H1 (cell line): ENCODE results near the gene GRIFIN. TPM values are rescaled to one million over a fixed set of nuclear protein-coding genes. Genes with fewer than 3 reads are reported as not detected.

Source experiments
- EGR1 ChIP-seq: IDR thresholded peaks from 2 replicates; pipeline ENCODE4 v1.6.1; 2011; ENCODE audit warnings: low read depth, low read length, borderline replicate concordance
- GABPA ChIP-seq: IDR thresholded peaks from 2 replicates; pipeline ENCODE4 v1.6.1; 2011; ENCODE audit warnings: mild to moderate bottlenecking, low read length, moderate library complexity, borderline replicate concordance; ENCODE audit not compliant: insufficient read depth
- JUND ChIP-seq: IDR thresholded peaks from 2 replicates; pipeline ENCODE4 v1.6.1; 2011; ENCODE audit warnings: mild to moderate bottlenecking, improper control_type of control experiment, low read length
- POLR2AphosphoS5 ChIP-seq: IDR thresholded peaks from 2 replicates; pipeline ENCODE4 v1.6.1; 2011; ENCODE audit warnings: low read depth, low read length
- RXRA ChIP-seq: IDR thresholded peaks from 2 replicates; pipeline ENCODE4 v1.6.1; 2011; ENCODE audit warnings: low read depth, mild to moderate bottlenecking, low read length, moderate library complexity; ENCODE audit not compliant: insufficient read depth
- TAF1 ChIP-seq: IDR thresholded peaks from 2 replicates; pipeline ENCODE4 v1.6.1; 2011; ENCODE audit warnings: mild to moderate bottlenecking, low read depth, low read length
- TEAD4 ChIP-seq: IDR thresholded peaks from 2 replicates; pipeline ENCODE4 v1.6.1; 2012; ENCODE audit warnings: low read depth, low read length, inconsistent platforms, mixed read lengths
- polyA plus RNA-seq, 7 experiments: library from polyadenylated mRNA; depleted of rRNA in 3 of 7; stranded (reverse) in 5 of 7; unstranded in 2 of 7; fragments of >200 nt in 5 of 7; fragments of 200-250 nt in 2 of 7; gene quantifications; 1 replicate in 5 of 7; 2 replicates in 1 of 7; 4 replicates in 1 of 7; pipeline versions ENCODE4 v1.2.1 to v1.2.3, GENCODE V29; 2011 to 2013; ENCODE audit warnings: missing spikeins in 2 of 7, mixed read lengths in 2 of 7
- total RNA-seq: library from RNA; stranded (reverse); fragmentation: NEBNext Ultra II Directional; extraction: Animal tissue kit (Norgen Biotek cat#: 25700); gene quantifications from 2 replicates; pipeline ENCODE4 v1.2.1, GENCODE V29; 2021
- TF ChIP-seq, protein P1 (sequence below): fragments of 300-600 bp; sonication (generic); IDR thresholded peaks from 2 replicates; pipeline ENCODE4 v1.7.1; 2012; ENCODE audit warnings: low read length, moderate library complexity, mild to moderate bottlenecking, inconsistent platforms; ENCODE audit not compliant: insufficient replicate concordance

GRIFIN gene
- total and polyA plus RNA-seq, 2 of the 8 experiments (the other 6 are each of a cell fraction or from before 2014, with no cell fraction given), result not detected

- TF ChIP-seq JUND (no peak), TAF1 (no peak), EGR1 (no peak), GABPA (no peak), POLR2AphosphoS5 (no peak), RXRA (no peak), TEAD4 (no peak)
- TF ChIP-seq, protein P1, sequence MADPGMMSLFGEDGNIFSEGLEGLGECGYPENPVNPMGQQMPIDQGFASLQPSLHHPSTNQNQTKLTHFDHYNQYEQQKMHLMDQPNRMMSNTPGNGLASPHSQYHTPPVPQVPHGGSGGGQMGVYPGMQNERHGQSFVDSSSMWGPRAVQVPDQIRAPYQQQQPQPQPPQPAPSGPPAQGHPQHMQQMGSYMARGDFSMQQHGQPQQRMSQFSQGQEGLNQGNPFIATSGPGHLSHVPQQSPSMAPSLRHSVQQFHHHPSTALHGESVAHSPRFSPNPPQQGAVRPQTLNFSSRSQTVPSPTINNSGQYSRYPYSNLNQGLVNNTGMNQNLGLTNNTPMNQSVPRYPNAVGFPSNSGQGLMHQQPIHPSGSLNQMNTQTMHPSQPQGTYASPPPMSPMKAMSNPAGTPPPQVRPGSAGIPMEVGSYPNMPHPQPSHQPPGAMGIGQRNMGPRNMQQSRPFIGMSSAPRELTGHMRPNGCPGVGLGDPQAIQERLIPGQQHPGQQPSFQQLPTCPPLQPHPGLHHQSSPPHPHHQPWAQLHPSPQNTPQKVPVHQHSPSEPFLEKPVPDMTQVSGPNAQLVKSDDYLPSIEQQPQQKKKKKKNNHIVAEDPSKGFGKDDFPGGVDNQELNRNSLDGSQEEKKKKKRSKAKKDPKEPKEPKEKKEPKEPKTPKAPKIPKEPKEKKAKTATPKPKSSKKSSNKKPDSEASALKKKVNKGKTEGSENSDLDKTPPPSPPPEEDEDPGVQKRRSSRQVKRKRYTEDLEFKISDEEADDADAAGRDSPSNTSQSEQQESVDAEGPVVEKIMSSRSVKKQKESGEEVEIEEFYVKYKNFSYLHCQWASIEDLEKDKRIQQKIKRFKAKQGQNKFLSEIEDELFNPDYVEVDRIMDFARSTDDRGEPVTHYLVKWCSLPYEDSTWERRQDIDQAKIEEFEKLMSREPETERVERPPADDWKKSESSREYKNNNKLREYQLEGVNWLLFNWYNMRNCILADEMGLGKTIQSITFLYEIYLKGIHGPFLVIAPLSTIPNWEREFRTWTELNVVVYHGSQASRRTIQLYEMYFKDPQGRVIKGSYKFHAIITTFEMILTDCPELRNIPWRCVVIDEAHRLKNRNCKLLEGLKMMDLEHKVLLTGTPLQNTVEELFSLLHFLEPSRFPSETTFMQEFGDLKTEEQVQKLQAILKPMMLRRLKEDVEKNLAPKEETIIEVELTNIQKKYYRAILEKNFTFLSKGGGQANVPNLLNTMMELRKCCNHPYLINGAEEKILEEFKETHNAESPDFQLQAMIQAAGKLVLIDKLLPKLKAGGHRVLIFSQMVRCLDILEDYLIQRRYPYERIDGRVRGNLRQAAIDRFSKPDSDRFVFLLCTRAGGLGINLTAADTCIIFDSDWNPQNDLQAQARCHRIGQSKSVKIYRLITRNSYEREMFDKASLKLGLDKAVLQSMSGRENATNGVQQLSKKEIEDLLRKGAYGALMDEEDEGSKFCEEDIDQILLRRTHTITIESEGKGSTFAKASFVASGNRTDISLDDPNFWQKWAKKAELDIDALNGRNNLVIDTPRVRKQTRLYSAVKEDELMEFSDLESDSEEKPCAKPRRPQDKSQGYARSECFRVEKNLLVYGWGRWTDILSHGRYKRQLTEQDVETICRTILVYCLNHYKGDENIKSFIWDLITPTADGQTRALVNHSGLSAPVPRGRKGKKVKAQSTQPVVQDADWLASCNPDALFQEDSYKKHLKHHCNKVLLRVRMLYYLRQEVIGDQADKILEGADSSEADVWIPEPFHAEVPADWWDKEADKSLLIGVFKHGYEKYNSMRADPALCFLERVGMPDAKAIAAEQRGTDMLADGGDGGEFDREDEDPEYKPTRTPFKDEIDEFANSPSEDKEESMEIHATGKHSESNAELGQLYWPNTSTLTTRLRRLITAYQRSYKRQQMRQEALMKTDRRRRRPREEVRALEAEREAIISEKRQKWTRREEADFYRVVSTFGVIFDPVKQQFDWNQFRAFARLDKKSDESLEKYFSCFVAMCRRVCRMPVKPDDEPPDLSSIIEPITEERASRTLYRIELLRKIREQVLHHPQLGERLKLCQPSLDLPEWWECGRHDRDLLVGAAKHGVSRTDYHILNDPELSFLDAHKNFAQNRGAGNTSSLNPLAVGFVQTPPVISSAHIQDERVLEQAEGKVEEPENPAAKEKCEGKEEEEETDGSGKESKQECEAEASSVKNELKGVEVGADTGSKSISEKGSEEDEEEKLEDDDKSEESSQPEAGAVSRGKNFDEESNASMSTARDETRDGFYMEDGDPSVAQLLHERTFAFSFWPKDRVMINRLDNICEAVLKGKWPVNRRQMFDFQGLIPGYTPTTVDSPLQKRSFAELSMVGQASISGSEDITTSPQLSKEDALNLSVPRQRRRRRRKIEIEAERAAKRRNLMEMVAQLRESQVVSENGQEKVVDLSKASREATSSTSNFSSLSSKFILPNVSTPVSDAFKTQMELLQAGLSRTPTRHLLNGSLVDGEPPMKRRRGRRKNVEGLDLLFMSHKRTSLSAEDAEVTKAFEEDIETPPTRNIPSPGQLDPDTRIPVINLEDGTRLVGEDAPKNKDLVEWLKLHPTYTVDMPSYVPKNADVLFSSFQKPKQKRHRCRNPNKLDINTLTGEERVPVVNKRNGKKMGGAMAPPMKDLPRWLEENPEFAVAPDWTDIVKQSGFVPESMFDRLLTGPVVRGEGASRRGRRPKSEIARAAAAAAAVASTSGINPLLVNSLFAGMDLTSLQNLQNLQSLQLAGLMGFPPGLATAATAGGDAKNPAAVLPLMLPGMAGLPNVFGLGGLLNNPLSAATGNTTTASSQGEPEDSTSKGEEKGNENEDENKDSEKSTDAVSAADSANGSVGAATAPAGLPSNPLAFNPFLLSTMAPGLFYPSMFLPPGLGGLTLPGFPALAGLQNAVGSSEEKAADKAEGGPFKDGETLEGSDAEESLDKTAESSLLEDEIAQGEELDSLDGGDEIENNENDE, result no peak
Observed at GRCh38 chr7:2503056-2503941, 27.1 kb upstream of the GRIFIN start (continued).
